Measurements from ENCODE around the gene AKAP6.

Gene AKAP6

DNA sequence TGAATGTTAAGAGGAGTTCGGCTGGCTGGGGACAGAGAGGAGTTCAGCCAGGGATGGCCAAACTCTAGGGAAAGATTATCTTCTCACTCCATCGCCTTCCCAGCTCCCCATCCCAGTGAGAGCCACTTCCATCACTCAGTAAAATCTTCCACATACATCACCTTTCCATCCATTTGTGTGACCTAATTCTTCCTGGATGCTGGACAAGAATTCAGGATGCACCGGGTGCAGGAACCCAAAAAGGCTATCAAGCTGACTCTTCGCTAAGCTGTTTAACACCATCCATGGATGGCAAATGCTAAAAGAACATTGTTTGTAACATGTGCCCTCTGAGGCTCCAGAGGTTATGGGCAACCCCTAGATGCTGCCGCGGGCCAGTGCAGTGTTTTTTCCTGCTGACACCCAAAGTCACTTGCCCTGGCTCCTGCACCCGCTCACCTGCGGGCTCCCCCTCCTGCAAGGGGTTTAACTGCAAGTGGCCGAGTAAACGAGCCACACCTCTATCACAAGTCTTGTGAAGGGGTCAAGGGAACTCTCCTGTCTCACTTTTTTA lies 393.6 kb downstream of the AKAP6 start:
- DNase-seq: no peak

- DNase-seq: no peak
Observed at GRCh38 chr14:32724867-32725471, 395.9 kb downstream of the AKAP6 start.

GRCh38 chr14:32726516-32726915 lies 397.4 kb downstream of the AKAP6 start:
- no peak for DNase-seq

- DNase-seq: no peak
Observed at GRCh38 chr14:32727832-32728231, 398.7 kb downstream of the AKAP6 start.

DNA sequence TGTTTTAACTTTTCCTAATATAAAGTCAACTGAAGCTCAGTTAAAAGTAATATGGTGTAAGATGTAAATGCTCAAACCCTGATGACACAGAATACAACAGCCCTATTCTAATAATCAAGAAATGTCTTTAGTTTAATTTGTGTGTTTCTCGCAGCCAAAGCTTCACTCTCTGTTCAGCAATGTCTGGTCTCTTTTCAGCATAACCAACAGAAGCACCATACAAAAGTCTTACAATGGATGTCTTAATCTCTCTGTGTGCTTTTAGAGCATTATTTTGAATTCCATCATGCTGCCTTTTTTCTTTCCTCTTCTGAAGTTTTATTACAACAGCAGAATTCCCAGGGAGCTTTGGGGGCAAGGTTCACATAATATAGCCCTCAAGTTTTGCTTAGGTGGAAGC lies 399.4 kb downstream of the AKAP6 start:
- DNase-seq: no peak

- no peak for DNase-seq
Observed at GRCh38 chr14:32728976-32729375, 399.9 kb downstream of the AKAP6 start.

GRCh38 chr14:32731249-32731648 lies 402.2 kb downstream of the AKAP6 start:
- DNase-seq: no peak

DNA sequence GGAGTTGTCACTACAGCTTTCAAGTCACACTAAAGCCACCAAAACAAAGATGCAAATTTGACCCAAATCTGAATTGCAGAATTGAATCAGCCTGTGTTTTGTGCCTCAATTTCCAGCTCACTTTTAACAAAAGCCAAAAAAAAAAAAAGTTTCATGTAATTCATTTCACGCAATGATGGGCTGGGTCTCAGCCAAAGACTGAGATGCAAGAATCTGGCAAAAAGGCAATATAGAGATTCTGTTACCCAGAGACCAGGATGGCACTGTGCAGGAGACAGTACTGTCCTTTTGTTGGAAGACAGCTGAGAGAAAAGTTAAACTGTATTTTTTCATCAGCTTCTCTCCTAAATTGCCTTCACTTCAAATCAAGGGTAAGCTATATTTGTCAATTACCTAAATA lies 403.9 kb downstream of the AKAP6 start:
- DNase-seq: no peak

- no peak for DNase-seq
Observed at GRCh38 chr14:32734261-32734660, 405.2 kb downstream of the AKAP6 start.

DNA sequence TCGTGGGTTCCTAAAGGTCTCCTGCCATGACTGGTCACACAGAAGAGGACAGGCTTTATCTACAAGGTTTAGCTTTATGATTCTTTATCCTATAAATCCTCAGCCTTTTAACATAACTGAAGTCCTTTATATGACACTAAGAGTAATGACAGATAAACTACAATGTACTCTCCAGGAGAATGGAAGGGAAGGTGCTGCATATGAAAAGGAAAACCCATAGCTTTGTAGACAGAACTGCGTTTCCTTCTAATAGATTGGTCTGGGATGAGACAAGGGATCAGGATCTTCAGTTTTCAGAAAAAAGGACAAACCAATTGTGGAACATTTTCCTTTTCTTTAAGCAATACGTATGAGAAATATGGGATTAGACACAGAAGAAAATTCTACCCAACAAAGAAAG lies 408.5 kb downstream of the AKAP6 start:
- DNase-seq: no peak

GRCh38 chr14:32738206-32738871 lies 409.2 kb downstream of the AKAP6 start:
- no peak for DNase-seq

DNA sequence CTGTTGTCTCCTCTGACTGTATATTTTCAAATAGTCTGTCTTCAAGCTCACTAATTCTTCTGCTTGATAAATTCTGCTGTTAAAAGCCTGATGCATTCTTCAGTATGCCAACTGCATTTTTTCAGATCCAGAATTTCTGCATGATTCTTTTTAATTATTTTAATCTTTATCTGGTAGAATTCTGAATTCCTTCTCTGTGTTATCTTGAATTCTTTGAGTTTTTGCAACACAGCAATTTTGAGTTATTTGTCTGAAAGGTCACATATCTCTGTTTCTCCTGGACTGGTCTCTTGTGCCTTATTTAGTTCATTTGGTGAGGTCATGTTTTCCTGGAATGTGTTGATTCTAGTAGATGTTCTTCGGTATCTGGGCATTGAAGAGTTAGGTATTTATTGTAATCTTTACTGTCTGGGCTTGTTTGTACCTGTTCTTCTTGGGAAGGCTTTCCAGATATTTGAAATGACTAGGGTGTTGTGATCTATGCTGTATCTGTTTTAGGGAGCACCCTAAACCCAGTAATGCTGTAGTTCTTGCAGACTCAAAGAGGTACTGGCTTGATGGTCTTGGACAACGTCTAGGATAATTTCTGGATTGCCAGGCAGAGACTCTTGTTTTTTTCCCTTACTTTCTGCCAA lies 415.8 kb downstream of the AKAP6 start:
- DNase-seq: no peak

- no peak for DNase-seq
Observed at GRCh38 chr14:32754209-32754608, 425.1 kb downstream of the AKAP6 start.

DNA sequence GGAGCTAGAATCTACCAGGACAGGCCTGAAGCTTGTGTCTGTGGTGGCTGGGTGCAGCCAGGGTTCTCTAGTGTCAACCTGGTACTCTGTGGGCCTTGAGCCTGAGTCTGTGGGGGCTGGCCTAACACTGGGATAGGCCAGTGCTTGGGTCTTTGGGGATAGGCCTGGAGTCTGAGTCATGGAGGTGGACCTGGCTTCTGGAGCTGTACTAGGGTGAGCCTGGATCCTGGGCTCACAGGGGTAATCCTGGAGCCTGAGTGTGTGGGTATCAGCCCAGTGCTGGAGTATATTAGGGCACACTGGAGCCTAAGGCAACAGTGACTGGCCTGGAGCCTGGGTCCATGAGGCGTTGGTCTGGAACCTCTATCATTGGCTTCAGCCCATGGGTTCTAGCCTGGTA lies 427.1 kb downstream of the AKAP6 start:
- no peak for DNase-seq

GRCh38 chr14:32756775-32757174 lies 427.7 kb downstream of the AKAP6 start:
- no peak for DNase-seq

- DNase-seq: no peak
Observed at GRCh38 chr14:32757568-32757967, 428.5 kb downstream of the AKAP6 start.

- no peak for DNase-seq
Observed at GRCh38 chr14:32761381-32761968, 432.4 kb downstream of the AKAP6 start.

DNA sequence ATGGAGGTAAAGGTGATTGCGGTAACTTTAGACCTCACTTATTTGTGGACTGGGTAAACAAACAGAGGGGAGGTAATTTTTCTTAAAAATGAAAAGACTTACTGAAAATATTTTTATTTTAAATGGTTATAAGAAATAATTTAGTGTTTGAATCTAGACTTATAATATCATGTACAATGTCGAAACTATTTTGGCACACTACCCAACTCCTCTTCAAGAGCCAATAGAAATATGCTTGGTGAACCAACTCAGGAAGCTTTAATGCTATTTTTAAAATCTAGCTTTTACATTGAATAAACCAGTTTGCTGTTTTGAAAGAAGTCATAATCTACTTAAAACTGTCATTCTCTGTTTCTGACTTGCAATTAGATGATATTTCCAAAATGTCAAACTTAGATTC lies 433.8 kb downstream of the AKAP6 start:
- no peak for DNase-seq

DNA sequence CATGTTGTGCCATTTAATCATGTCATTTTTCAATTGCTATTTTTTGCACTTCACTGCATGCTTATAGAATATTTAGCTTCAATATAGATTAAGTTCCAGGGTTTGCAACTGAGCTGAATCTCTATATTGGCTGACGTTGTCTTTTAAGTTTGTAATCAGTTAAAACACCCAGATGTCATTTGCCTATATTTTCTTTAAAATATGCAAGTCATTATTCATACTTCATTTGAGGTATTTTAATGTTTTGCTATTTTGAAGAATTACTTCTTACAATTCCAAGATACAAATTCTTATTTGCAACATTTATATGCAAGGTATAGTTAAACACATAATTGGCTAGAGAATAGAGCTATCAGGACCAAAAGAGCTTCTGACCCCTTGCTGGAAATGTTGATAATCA lies 434.6 kb downstream of the AKAP6 start:
- no peak for DNase-seq

DNA sequence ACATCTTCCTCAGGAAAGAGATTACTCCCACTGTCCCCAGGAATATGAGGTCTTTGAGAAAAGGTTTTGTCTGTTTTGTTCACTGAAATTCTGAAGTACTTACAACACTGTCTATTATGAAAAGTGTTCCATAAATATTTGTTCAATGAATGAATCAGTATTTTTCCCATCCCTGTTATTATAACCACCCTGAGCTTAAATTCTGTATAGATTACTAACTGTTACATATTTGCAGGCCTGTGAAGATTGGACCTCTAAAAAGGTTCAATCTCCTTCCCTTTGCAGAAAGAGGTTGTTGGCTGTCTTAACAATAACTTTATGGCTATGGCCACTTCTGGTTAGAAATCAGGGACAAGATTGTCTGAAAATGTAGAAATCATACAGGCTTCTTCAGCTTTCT lies 435.0 kb downstream of the AKAP6 start:
- DNase-seq: no peak

DNA sequence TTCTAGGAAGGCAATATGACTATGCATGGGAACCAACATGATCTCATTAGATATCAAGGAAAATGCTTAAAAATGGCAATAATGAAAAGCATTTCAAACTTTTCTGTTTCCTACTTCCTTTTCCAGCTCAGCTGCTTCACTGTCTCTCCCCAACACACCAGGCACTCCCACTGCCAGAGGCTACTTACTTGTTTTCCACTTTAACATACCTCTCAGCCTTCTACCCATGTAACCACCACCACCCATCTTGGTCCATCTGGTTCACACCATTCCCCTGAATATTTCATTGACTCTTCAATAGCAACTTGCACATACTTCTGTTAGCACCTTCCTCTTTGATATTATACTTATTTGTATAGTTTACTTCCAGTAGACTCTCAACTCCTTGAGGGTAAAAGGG lies 441.3 kb downstream of the AKAP6 start:
- DNase-seq: no peak

GRCh38 chr14:32774214-32774613 lies 445.1 kb downstream of the AKAP6 start:
- DNase-seq: no peak

DNA sequence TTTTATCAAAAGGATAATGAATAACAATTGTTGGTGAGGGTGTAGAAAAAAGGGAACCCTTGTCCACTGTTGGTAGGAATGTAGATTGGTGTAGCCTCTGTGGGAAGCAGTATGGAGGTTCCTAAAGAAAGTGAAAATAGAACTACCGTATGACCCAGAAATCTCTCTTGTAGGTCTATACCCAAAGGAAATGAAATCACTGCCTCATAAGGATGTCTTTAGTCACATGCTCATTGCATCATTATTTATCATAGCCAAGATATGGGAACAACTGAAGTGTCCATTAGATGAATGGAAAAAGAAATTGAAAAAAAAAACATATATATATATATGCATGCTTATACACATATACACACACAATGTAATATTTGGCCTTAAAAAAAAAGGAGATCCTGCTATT lies 450.7 kb downstream of the AKAP6 start:
- no peak for DNase-seq

DNA sequence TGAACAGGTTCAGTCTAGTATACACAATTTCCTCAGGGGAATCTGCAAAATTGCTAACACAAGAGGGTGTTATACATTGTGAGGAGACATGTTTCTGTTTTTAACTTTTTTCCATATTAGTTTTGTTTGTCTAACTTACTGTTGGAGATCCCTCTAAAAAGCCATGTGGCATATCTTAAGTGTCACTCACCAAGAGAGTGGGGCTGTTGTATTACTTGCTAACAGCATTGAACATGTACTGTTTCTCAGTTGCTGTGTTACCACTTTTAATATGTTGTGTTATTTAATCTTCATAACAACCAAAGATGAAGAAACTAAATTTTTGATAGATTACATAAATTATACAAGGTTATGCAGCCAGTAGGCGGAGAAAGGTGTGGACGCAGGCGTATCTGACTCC lies 455.3 kb downstream of the AKAP6 start:
- no peak for DNase-seq
